ENCODE measurements around the gene WDR53. TPM values are rescaled to one million over a fixed set of nuclear protein-coding genes. Genes with fewer than 3 reads are reported as not detected.

The WDR53 gene
- total and polyA plus RNA-seq, 9 of the 15 experiments (the other 6 are each of a cell fraction or from before 2014, with no cell fraction given) = 13.0 to 34.5 (median 20.9) TPM

DNA sequence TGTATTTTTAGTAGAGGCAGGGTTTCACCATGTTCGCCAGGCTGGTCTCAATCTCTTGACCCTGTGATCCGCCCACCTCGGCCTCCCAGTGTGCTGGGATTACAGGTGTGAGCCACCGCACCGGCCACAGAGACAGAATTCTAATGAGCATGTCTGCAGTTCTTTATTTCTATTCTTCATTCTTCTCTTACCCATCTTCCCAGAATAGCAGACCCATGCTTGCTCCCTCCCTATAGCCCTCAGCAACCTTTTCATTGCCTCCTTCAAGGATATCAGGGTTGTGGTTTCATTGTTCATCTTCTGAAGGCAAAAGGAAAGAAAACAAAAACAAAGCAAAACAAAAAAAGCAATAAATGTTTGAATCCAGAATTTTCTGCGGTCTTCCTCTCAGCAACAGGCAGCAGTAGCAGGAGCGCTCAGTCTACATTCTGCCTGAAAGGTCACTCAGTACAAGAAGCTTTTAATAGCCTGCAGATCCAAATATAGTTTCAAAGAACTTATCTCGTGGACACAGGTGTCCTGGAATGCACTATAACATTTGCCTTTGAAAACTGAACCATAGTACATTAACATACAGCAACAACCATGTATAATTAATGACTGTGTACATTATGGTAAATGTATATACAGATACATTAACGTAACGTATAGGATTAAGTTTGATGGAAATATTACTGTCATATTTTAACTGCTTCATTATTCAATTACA is 53.3 kb downstream of the WDR53 start, which contains the start of gene SMCO1 (continued):
- TF ChIP-seq, protein P1, sequence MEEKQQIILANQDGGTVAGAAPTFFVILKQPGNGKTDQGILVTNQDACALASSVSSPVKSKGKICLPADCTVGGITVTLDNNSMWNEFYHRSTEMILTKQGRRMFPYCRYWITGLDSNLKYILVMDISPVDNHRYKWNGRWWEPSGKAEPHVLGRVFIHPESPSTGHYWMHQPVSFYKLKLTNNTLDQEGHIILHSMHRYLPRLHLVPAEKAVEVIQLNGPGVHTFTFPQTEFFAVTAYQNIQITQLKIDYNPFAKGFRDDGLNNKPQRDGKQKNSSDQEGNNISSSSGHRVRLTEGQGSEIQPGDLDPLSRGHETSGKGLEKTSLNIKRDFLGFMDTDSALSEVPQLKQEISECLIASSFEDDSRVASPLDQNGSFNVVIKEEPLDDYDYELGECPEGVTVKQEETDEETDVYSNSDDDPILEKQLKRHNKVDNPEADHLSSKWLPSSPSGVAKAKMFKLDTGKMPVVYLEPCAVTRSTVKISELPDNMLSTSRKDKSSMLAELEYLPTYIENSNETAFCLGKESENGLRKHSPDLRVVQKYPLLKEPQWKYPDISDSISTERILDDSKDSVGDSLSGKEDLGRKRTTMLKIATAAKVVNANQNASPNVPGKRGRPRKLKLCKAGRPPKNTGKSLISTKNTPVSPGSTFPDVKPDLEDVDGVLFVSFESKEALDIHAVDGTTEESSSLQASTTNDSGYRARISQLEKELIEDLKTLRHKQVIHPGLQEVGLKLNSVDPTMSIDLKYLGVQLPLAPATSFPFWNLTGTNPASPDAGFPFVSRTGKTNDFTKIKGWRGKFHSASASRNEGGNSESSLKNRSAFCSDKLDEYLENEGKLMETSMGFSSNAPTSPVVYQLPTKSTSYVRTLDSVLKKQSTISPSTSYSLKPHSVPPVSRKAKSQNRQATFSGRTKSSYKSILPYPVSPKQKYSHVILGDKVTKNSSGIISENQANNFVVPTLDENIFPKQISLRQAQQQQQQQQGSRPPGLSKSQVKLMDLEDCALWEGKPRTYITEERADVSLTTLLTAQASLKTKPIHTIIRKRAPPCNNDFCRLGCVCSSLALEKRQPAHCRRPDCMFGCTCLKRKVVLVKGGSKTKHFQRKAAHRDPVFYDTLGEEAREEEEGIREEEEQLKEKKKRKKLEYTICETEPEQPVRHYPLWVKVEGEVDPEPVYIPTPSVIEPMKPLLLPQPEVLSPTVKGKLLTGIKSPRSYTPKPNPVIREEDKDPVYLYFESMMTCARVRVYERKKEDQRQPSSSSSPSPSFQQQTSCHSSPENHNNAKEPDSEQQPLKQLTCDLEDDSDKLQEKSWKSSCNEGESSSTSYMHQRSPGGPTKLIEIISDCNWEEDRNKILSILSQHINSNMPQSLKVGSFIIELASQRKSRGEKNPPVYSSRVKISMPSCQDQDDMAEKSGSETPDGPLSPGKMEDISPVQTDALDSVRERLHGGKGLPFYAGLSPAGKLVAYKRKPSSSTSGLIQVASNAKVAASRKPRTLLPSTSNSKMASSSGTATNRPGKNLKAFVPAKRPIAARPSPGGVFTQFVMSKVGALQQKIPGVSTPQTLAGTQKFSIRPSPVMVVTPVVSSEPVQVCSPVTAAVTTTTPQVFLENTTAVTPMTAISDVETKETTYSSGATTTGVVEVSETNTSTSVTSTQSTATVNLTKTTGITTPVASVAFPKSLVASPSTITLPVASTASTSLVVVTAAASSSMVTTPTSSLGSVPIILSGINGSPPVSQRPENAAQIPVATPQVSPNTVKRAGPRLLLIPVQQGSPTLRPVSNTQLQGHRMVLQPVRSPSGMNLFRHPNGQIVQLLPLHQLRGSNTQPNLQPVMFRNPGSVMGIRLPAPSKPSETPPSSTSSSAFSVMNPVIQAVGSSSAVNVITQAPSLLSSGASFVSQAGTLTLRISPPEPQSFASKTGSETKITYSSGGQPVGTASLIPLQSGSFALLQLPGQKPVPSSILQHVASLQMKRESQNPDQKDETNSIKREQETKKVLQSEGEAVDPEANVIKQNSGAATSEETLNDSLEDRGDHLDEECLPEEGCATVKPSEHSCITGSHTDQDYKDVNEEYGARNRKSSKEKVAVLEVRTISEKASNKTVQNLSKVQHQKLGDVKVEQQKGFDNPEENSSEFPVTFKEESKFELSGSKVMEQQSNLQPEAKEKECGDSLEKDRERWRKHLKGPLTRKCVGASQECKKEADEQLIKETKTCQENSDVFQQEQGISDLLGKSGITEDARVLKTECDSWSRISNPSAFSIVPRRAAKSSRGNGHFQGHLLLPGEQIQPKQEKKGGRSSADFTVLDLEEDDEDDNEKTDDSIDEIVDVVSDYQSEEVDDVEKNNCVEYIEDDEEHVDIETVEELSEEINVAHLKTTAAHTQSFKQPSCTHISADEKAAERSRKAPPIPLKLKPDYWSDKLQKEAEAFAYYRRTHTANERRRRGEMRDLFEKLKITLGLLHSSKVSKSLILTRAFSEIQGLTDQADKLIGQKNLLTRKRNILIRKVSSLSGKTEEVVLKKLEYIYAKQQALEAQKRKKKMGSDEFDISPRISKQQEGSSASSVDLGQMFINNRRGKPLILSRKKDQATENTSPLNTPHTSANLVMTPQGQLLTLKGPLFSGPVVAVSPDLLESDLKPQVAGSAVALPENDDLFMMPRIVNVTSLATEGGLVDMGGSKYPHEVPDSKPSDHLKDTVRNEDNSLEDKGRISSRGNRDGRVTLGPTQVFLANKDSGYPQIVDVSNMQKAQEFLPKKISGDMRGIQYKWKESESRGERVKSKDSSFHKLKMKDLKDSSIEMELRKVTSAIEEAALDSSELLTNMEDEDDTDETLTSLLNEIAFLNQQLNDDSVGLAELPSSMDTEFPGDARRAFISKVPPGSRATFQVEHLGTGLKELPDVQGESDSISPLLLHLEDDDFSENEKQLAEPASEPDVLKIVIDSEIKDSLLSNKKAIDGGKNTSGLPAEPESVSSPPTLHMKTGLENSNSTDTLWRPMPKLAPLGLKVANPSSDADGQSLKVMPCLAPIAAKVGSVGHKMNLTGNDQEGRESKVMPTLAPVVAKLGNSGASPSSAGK (IDR thresholded peaks at IDR 0.05) = no peak
- TF ChIP-seq SP1 (CRISPR knock-in tag; IDR thresholded peaks at IDR 0.05) (no peak), CREM (IDR thresholded peaks at IDR 0.05; ENCODE audit: low read depth) (no peak), ZNF263 (CRISPR knock-in tag; IDR thresholded peaks at IDR 0.05; ENCODE audit: borderline replicate concordance) (no peak), IFI16 (CRISPR knock-in tag; IDR thresholded peaks at IDR 0.05) (no peak), COPS2 (conservative IDR thresholded peaks at IDR 0.05) (no peak), GTF2E2 (tag; IDR thresholded peaks at IDR 0.05) (no peak), POLR2G (IDR thresholded peaks at IDR 0.05; ENCODE audit: low read depth, low read length) (no peak), RFX7 (CRISPR knock-in tag; IDR thresholded peaks at IDR 0.05) (no peak), ZNF668 (CRISPR knock-in tag; IDR thresholded peaks at IDR 0.05) (no peak), DACH1 (IDR thresholded peaks at IDR 0.05; ENCODE audit: partially characterized antibody) (no peak), CBX3 (IDR thresholded peaks at IDR 0.05; ENCODE audit: borderline replicate concordance in 1 of 2, low read length in 2 of 2) (no peak), NCOA1 (IDR thresholded peaks at IDR 0.05; ENCODE audit: low read depth) (0 out of 2 replicates have a peak, but pooled peaks have one; percentile 35)
- TF ChIP-seq, protein P2, sequence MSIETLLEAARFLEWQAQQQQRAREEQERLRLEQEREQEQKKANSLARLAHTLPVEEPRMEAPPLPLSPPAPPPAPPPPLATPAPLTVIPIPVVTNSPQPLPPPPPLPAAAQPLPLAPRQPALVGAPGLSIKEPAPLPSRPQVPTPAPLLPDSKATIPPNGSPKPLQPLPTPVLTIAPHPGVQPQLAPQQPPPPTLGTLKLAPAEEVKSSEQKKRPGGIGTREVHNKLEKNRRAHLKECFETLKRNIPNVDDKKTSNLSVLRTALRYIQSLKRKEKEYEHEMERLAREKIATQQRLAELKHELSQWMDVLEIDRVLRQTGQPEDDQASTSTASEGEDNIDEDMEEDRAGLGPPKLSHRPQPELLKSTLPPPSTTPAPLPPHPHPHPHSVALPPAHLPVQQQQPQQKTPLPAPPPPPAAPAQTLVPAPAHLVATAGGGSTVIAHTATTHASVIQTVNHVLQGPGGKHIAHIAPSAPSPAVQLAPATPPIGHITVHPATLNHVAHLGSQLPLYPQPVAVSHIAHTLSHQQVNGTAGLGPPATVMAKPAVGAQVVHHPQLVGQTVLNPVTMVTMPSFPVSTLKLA (conservative IDR thresholded peaks at IDR 0.05) = peak in 1 of 2 experiments; percentile 18; a peak in 1 of 4 replicates
